HG03457 (cell line): ENCODE measurements around the gene USP25.
A peak's percentile ranks its signal among the peaks of the same experiment; 100 is the strongest.

Source experiments
- ATAC-seq: cut with Tn5 transposase; IDR thresholded peaks from one replicate; pipeline ENCODE4 v1.9.1; 2021; ENCODE audit warnings: moderate number of reproducible peaks; ENCODE audit not compliant: unreplicated experiment

The USP25 gene

GRCh38 chr21:15729674-15730483 is at the start of gene USP25:
USP25 (plus strand) TSS chr21:15729982; CDS start chr21:15730394, 412 bp downstream.
- peak; percentile 55 for ATAC-seq

GRCh38 chr21:15682186-15682895 is 47.4 kb upstream of the USP25 start:
- ATAC-seq: no peak

GRCh38 chr21:15682977-15683376 is 46.8 kb upstream of the USP25 start:
- no peak for ATAC-seq

- no peak for ATAC-seq
These were observed 43.3 kb upstream of the USP25 start for GRCh38 chr21:15686506-15686905.

GRCh38 chr21:15687208-15687607 is 42.6 kb upstream of the USP25 start:
- no peak for ATAC-seq

GRCh38 chr21:15688016-15688415 is 41.8 kb upstream of the USP25 start:
- no peak for ATAC-seq

- no peak for ATAC-seq
These were observed 41.0 kb upstream of the USP25 start for GRCh38 chr21:15688809-15689208.

- ATAC-seq: no peak
These were observed 37.1 kb upstream of the USP25 start for GRCh38 chr21:15692711-15693110.

- ATAC-seq: no peak
These were observed 34.5 kb upstream of the USP25 start for GRCh38 chr21:15695241-15695640.

GRCh38 chr21:15701830-15702229 is 28.0 kb upstream of the USP25 start:
- ATAC-seq: no peak

GRCh38 chr21:15703932-15704331 is 25.9 kb upstream of the USP25 start:
- ATAC-seq: no peak

GRCh38 chr21:15706696-15707095 is 23.1 kb upstream of the USP25 start:
- ATAC-seq: no peak

- ATAC-seq: no peak
These were observed 16.4 kb upstream of the USP25 start for GRCh38 chr21:15713412-15713811.

- no peak for ATAC-seq
These were observed 11.1 kb upstream of the USP25 start for GRCh38 chr21:15718711-15719110.

GRCh38 chr21:15719976-15720375 is 9.8 kb upstream of the USP25 start:
- no peak for ATAC-seq

- no peak for ATAC-seq
These were observed 7.0 kb upstream of the USP25 start for GRCh38 chr21:15722591-15723324.

- no peak for ATAC-seq
These were observed 3.8 kb upstream of the USP25 start for GRCh38 chr21:15725949-15726348.

- no peak for ATAC-seq
These were observed 1.7 kb upstream of the USP25 start for GRCh38 chr21:15728046-15728445.

- no peak for ATAC-seq
These were observed 472 bp upstream of the USP25 start for GRCh38 chr21:15729346-15729673.

GRCh38 chr21:15730484-15731242 is 881 bp downstream of the USP25 start:
- no peak for ATAC-seq

GRCh38 chr21:15731243-15731613 is 1.4 kb downstream of the USP25 start:
- no peak for ATAC-seq
